ENCODE measurements around the gene PARD3B. TPM values are rescaled to one million over a fixed set of nuclear protein-coding genes. Genes with fewer than 3 reads are reported as not detected.

PARD3B gene
- total RNA-seq, 6 experiments from 2014 or later = 5.3 to 11.2 (median 8.3) TPM

DNA sequence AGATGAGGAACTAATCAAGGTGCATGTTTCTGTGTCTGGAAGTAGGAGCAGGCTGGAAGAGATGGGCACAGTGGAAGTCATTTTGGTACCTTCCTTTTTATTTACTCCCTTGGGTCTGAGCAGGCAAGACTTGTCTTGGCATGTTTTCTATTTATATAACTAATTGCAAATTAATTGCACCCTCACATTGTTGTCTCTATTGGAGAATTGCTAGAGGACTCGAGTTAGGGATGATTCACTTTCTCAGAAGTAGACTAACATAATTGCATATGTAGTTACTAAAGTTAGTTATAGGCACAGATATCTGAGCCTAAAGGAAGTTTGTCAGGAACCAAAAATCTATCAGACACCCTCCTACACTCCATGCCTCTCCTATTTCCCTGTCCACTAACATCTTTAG is 1044.2 kb downstream of the PARD3B start:
- Histone ChIP-seq H3K4me1 (no peaks in the 10 kb centered on the region), H3K27me3 (no peaks in the 10 kb centered on the region), H3K27ac (no peak overlapping the region), H3K36me3 (no peaks in the 10 kb centered on the region), H3K4me3 (no peak overlapping the region), H3K9me3 (no peaks in the 10 kb centered on the region)
- DNase-seq (no peak), ATAC-seq (no peak)
- intact Hi-C loops (cut with DNase I) = no loop called here
- no peak for TF ChIP-seq POLR2A (IDR thresholded peaks at IDR 0.05)
- no peak for TF ChIP-seq CTCF (IDR thresholded peaks at IDR 0.05)
- WGBS (ENCODE audit: insufficient coverage, low coverage, low lambda C conversion rate, missing lambda C conversion rate) = 17% methylated on average over 1 of the region's 1 CpG

DNA sequence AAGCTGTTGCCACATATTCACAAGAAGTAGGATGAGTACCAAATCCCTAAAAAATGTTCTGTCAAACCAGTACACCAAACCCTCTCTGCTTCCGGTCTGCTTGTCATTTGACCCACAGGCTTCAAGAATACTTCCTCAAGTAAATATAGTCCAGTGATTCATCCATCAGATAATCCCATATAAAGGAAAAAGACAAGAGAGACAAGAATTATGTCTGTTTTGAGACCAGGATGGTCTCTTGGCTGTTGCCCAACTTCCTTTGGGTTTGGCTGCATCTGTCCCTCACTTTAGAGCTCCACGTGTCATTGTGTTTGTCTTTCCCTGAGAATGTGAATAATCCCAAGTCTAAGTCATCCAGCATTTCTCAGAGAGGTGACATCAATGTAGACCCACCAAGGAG is 1045.5 kb downstream of the PARD3B start:
- Histone ChIP-seq H3K27me3 (no peaks in the 10 kb centered on the region), H3K36me3 (no peaks in the 10 kb centered on the region), H3K4me3 (no peak overlapping the region), H3K4me1 (no peaks in the 10 kb centered on the region), H3K9me3 (no peaks in the 10 kb centered on the region), H3K27ac (no peak overlapping the region)
- WGBS (ENCODE audit: insufficient coverage, low coverage, low lambda C conversion rate, missing lambda C conversion rate) = 60% methylated on average over 2 of the region's 2 CpGs
- intact Hi-C loops (cut with DNase I) = no loop called here
- no peak for TF ChIP-seq POLR2A (IDR thresholded peaks at IDR 0.05)
- TF ChIP-seq CTCF (IDR thresholded peaks at IDR 0.05) = no peak
- ATAC-seq (peak in 1 of 4 donors; percentile 24), DNase-seq (no peak)

DNA sequence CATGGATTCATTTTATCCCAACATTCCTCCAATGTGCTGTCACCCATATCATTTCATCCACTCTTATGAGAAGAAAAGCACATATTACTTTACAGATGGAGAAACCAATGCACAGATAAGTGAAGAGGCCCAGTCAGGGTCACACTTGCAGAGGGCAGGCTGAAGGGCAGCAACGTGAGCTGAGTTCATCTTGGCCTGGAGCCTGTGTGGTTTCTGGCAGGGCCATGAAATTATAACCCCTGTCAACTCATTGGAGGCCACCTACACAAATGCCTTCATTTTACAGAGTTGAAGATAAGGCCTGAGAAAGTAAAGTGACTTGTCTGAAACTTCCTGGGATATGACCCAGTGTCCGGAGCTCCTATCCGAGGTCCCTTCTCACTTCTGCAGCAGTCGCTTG is 1048.6 kb downstream of the PARD3B start:
- intact Hi-C loops (cut with DNase I) = no loop called here
- H3K9me3 ChIP-seq = no peaks in the 10 kb centered on the region
- no peak for DNase-seq
- H3K27me3 ChIP-seq = no peaks in the 10 kb centered on the region
- H3K4me3 ChIP-seq = no peak overlapping the region
- no peak overlapping the region for H3K27ac ChIP-seq
- 56% methylated on average over 1 of the region's 4 CpGs for WGBS (ENCODE audit: insufficient coverage, low coverage, low lambda C conversion rate, missing lambda C conversion rate)
- ATAC-seq = no peak
- TF ChIP-seq CTCF (IDR thresholded peaks at IDR 0.05) (no peak), POLR2A (IDR thresholded peaks at IDR 0.05) (no peak)
- H3K4me1 ChIP-seq = no peaks in the 10 kb centered on the region
- no peaks in the 10 kb centered on the region for H3K36me3 ChIP-seq

DNA sequence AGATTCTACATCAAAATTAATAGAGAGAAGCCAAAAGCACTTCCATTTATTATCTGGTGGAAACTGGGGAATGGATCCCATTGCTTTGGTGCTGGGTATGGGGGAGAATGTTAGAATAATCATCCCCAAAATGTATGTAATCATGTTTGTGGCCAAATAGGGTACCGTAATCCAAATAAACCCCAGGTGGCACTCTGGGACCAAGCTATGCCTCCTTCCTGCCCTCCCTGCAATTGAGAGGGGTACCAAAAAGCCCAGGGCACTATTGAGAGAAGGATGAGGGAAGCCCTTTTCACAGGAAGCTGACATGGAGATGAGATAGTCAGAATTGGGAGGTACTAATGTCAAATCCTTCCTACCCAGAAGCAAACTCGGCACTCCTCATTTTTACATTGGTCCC is 1051.3 kb downstream of the PARD3B start:
- TF ChIP-seq CTCF (IDR thresholded peaks at IDR 0.05) = no peak
- TF ChIP-seq POLR2A (IDR thresholded peaks at IDR 0.05) = no peak
- DNase-seq (no peak), ATAC-seq (no peak)
- intact Hi-C loops (cut with DNase I) = no loop called here
- WGBS (ENCODE audit: insufficient coverage, low coverage, low lambda C conversion rate, missing lambda C conversion rate) = 97% methylated on average over 2 of the region's 2 CpGs
- Histone ChIP-seq H3K9me3 (no peaks in the 10 kb centered on the region), H3K4me3 (no peak overlapping the region), H3K36me3 (no peaks in the 10 kb centered on the region), H3K27me3 (no peaks in the 10 kb centered on the region), H3K4me1 (no peaks in the 10 kb centered on the region), H3K27ac (no peak overlapping the region)
